ENCODE results near the gene PITPNB.

GRCh38 chr22:27885977-27886842 lies 32.8 kb downstream of the PITPNB start:
- TF ChIP-seq CTCF (conservative IDR thresholded peaks at IDR 0.05) (peak; percentile 88), ZFX (IDR thresholded peaks at IDR 0.05) (no peak)
